ENCODE results near the gene PRTFDC1. TPM values are rescaled to one million over a fixed set of nuclear protein-coding genes. Genes with fewer than 3 reads are reported as not detected.

The PRTFDC1 gene
- total RNA-seq, 2 donors from 2014 or later: 14.5 to 18.3 TPM

GRCh38 chr10:24874133-24874532 is 78.3 kb downstream of the PRTFDC1 start:
- no peaks in the 10 kb centered on the region for H3K27me3 Mint-ChIP-seq (ENCODE audit: insufficient read depth)
- no peaks in the 10 kb centered on the region for H3K9me3 Mint-ChIP-seq
- Histone ChIP-seq H3K4me1 (ENCODE audit: control insufficient read depth, insufficient read depth, low read length) (no peaks in the 10 kb centered on the region), H3K27ac (ENCODE audit: low read depth, low read length) (no peak overlapping the region), H3K9me3 (ENCODE audit: control insufficient read depth, low read length) (peaks cover 6% of the 10 kb centered on the region), H3K9ac (ENCODE audit: extremely low read depth, low read length, poor library complexity, severe bottlenecking) (no peak overlapping the region), H3K27me3 (ENCODE audit: control insufficient read depth, insufficient read depth, low read length, poor library complexity, severe bottlenecking) (no peaks in the 10 kb centered on the region), H3K4me3 (ENCODE audit: low read length) (no peak overlapping the region), H3K36me3 (ENCODE audit: control insufficient read depth, insufficient read depth, low read length) (no peaks in the 10 kb centered on the region)
- no peak for DNase-seq
- TF ChIP-seq, protein P1, sequence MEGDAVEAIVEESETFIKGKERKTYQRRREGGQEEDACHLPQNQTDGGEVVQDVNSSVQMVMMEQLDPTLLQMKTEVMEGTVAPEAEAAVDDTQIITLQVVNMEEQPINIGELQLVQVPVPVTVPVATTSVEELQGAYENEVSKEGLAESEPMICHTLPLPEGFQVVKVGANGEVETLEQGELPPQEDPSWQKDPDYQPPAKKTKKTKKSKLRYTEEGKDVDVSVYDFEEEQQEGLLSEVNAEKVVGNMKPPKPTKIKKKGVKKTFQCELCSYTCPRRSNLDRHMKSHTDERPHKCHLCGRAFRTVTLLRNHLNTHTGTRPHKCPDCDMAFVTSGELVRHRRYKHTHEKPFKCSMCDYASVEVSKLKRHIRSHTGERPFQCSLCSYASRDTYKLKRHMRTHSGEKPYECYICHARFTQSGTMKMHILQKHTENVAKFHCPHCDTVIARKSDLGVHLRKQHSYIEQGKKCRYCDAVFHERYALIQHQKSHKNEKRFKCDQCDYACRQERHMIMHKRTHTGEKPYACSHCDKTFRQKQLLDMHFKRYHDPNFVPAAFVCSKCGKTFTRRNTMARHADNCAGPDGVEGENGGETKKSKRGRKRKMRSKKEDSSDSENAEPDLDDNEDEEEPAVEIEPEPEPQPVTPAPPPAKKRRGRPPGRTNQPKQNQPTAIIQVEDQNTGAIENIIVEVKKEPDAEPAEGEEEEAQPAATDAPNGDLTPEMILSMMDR (conservative IDR thresholded peaks at IDR 0.05): no peak
- peaks cover 4% of the 10 kb centered on the region for H3K36me3 Mint-ChIP-seq (ENCODE audit: low read depth)
- no peak overlapping the region for H3K27ac Mint-ChIP-seq
- no peaks in the 10 kb centered on the region for H3K4me1 Mint-ChIP-seq
- H3K4me3 Mint-ChIP-seq: no peak overlapping the region

DNA sequence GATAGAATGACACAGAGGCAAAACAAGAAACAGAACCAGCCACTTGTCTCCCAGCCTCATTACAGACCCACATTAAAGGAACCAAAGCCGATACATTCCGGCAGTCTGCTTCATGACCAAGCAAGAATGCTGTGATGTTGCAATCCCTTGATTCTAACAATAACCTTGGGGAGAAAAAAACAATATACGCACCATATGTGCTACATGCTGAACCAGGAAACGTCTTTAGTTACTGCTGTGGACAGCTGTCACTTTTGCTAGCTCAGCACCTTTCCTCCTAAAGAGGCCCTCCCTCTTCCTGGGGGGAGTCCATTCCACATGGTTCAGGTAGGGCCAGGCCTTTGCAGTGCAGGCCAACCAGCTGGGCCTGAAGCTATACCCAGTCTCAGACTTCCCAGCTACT is 79.1 kb downstream of the PRTFDC1 start:
- Histone ChIP-seq H3K4me3 (ENCODE audit: low read length) (no peak overlapping the region), H3K4me1 (ENCODE audit: control insufficient read depth, insufficient read depth, low read length) (no peaks in the 10 kb centered on the region), H3K36me3 (ENCODE audit: control insufficient read depth, insufficient read depth, low read length) (no peaks in the 10 kb centered on the region), H3K27me3 (ENCODE audit: control insufficient read depth, insufficient read depth, low read length, poor library complexity, severe bottlenecking) (no peaks in the 10 kb centered on the region), H3K27ac (ENCODE audit: low read depth, low read length) (peak overlapping the region; percentile 57), H3K9ac (ENCODE audit: extremely low read depth, low read length, poor library complexity, severe bottlenecking) (no peak overlapping the region), H3K9me3 (ENCODE audit: control insufficient read depth, low read length) (peaks cover 6% of the 10 kb centered on the region)
- H3K9me3 Mint-ChIP-seq: no peaks in the 10 kb centered on the region
- no peak for DNase-seq
- no peak overlapping the region for H3K27ac Mint-ChIP-seq
- H3K4me3 Mint-ChIP-seq: no peak overlapping the region
- TF ChIP-seq, protein P1 (conservative IDR thresholded peaks at IDR 0.05): no peak
- peaks cover 4% of the 10 kb centered on the region for H3K36me3 Mint-ChIP-seq (ENCODE audit: low read depth)
- 88 to 91% methylated on average over 4 of the region's 4 CpGs for WGBS, 2 experiments (ENCODE audit: insufficient coverage in 1 of 2, insufficient read length in 1 of 2)
- no peaks in the 10 kb centered on the region for H3K27me3 Mint-ChIP-seq (ENCODE audit: insufficient read depth)
- no peaks in the 10 kb centered on the region for H3K4me1 Mint-ChIP-seq

DNA sequence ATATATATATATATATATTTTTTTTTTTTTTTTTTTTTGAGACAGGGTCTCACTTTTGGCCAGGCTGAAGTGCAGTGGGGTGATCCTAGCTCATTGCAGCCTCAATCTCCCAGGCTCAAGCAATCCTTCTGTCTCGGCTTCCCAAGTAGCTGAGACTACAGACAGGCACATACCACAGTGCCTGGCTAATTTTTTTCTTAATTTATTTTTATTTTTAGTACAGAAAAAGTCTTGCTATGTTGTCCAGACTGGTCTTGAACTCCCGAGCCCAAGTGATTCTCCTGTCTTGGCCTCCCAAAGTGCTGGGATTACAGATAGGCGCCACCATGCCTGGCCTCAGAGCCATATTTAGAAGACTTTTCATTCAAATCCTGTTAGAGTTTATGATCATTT is 79.6 kb downstream of the PRTFDC1 start:
- Histone ChIP-seq H3K27me3 (ENCODE audit: control insufficient read depth, insufficient read depth, low read length, poor library complexity, severe bottlenecking) (no peaks in the 10 kb centered on the region), H3K9ac (ENCODE audit: extremely low read depth, low read length, poor library complexity, severe bottlenecking) (no peak overlapping the region), H3K27ac (ENCODE audit: low read depth, low read length) (peak overlapping the region; percentile 57), H3K36me3 (ENCODE audit: control insufficient read depth, insufficient read depth, low read length) (no peaks in the 10 kb centered on the region), H3K4me3 (ENCODE audit: low read length) (no peak overlapping the region), H3K4me1 (ENCODE audit: control insufficient read depth, insufficient read depth, low read length) (no peaks in the 10 kb centered on the region), H3K9me3 (ENCODE audit: control insufficient read depth, low read length) (peaks cover 6% of the 10 kb centered on the region)
- Mint-ChIP-seq H3K4me1 (no peaks in the 10 kb centered on the region), H3K27ac (no peak overlapping the region), H3K4me3 (no peak overlapping the region), H3K36me3 (ENCODE audit: low read depth) (peaks cover 4% of the 10 kb centered on the region), H3K27me3 (ENCODE audit: insufficient read depth) (no peaks in the 10 kb centered on the region), H3K9me3 (no peaks in the 10 kb centered on the region)
- DNase-seq: no peak
- WGBS, 2 experiments (ENCODE audit: insufficient coverage in 1 of 2, insufficient read length in 1 of 2): 90 to 94% methylated on average over 2 to 3 of the region's 3 CpGs
- TF ChIP-seq, protein P1 (conservative IDR thresholded peaks at IDR 0.05): no peak

Measured in endodermal cell (in vitro differentiated cells).